NCI-H524 treated with DMSO at 0.1 percent for 48 hours (cell line): ENCODE data around the gene ADAMTS5.

ENCODE experiments used
- DNase-seq: peaks from one replicate; lab custom pipeline; 2025; lab: John Stamatoyannopoulos, UW

ADAMTS5 gene

GRCh38 chr21:26948194-26948593, 18.7 kb downstream of the ADAMTS5 start:
- DNase-seq = no peak

GRCh38 chr21:26946744-26947446, 20.0 kb downstream of the ADAMTS5 start:
- no peak for DNase-seq

GRCh38 chr21:26945916-26946675, 20.8 kb downstream of the ADAMTS5 start:
- DNase-seq = peak; percentile 36

- no peak for DNase-seq
Observed at GRCh38 chr21:26943921-26944320, 23.0 kb downstream of the ADAMTS5 start.

GRCh38 chr21:26941421-26941820, 25.5 kb downstream of the ADAMTS5 start:
- DNase-seq = no peak

GRCh38 chr21:26939601-26940111, 27.2 kb downstream of the ADAMTS5 start:
- no peak for DNase-seq

- no peak for DNase-seq
Observed at GRCh38 chr21:26936641-26937040, 30.2 kb downstream of the ADAMTS5 start.

- DNase-seq = peak; percentile 33
Observed at GRCh38 chr21:26935977-26936376, 30.9 kb downstream of the ADAMTS5 start.

- no peak for DNase-seq
Observed at GRCh38 chr21:26934383-26934782, 32.5 kb downstream of the ADAMTS5 start.

- DNase-seq = no peak
Observed at GRCh38 chr21:26933448-26933847, 33.4 kb downstream of the ADAMTS5 start.

- DNase-seq = no peak
Observed at GRCh38 chr21:26925636-26926035, 41.3 kb downstream of the ADAMTS5 start.

GRCh38 chr21:26925122-26925521, 41.8 kb downstream of the ADAMTS5 start:
- no peak for DNase-seq

GRCh38 chr21:26923986-26924385, 42.9 kb downstream of the ADAMTS5 start:
- no peak for DNase-seq

- no peak for DNase-seq
Observed at GRCh38 chr21:26920055-26920454, 46.8 kb downstream of the ADAMTS5 start.

GRCh38 chr21:26918323-26919079, 48.4 kb downstream of the ADAMTS5 start:
- DNase-seq = no peak

- DNase-seq = no peak
Observed at GRCh38 chr21:26916799-26917198, 50.1 kb downstream of the ADAMTS5 start.

GRCh38 chr21:26914557-26914956, 52.3 kb downstream of the ADAMTS5 start:
- no peak for DNase-seq

GRCh38 chr21:26912466-26912865, 54.4 kb downstream of the ADAMTS5 start:
- no peak for DNase-seq

- no peak for DNase-seq
Observed at GRCh38 chr21:26909972-26910371, 56.9 kb downstream of the ADAMTS5 start.

- no peak for DNase-seq
Observed at GRCh38 chr21:26900980-26901379, 65.9 kb downstream of the ADAMTS5 start.

GRCh38 chr21:26892151-26892550, 74.7 kb downstream of the ADAMTS5 start:
- DNase-seq = no peak

- no peak for DNase-seq
Observed at GRCh38 chr21:26888931-26889330, 78.0 kb downstream of the ADAMTS5 start.

GRCh38 chr21:26888256-26888655, 78.6 kb downstream of the ADAMTS5 start:
- no peak for DNase-seq
